Measurements from ENCODE around the gene MINDY4.

Gene MINDY4

GRCh38 chr7:30851651-30852307, 80.6 kb downstream of the MINDY4 start:
- DNase-seq: no peak
- no peak overlapping the region for H3K4me3 ChIP-seq (ENCODE audit: low read depth, low read length)
- no peak overlapping the region for H3K27ac ChIP-seq
- in situ Hi-C loops (cut with HindIII; ENCODE audit: low pct_ligation_motif_present, low sequenced_read_pairs): no loop called here
- no peaks in the 10 kb centered on the region for H3K27me3 ChIP-seq (replicated peaks)
- no peaks in the 10 kb centered on the region for H3K36me3 ChIP-seq (replicated peaks)
- TF ChIP-seq, protein P1, sequence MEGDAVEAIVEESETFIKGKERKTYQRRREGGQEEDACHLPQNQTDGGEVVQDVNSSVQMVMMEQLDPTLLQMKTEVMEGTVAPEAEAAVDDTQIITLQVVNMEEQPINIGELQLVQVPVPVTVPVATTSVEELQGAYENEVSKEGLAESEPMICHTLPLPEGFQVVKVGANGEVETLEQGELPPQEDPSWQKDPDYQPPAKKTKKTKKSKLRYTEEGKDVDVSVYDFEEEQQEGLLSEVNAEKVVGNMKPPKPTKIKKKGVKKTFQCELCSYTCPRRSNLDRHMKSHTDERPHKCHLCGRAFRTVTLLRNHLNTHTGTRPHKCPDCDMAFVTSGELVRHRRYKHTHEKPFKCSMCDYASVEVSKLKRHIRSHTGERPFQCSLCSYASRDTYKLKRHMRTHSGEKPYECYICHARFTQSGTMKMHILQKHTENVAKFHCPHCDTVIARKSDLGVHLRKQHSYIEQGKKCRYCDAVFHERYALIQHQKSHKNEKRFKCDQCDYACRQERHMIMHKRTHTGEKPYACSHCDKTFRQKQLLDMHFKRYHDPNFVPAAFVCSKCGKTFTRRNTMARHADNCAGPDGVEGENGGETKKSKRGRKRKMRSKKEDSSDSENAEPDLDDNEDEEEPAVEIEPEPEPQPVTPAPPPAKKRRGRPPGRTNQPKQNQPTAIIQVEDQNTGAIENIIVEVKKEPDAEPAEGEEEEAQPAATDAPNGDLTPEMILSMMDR (IDR thresholded peaks at IDR 0.05; ENCODE audit: low read depth, low read length, missing control alignments): no peak

DNA sequence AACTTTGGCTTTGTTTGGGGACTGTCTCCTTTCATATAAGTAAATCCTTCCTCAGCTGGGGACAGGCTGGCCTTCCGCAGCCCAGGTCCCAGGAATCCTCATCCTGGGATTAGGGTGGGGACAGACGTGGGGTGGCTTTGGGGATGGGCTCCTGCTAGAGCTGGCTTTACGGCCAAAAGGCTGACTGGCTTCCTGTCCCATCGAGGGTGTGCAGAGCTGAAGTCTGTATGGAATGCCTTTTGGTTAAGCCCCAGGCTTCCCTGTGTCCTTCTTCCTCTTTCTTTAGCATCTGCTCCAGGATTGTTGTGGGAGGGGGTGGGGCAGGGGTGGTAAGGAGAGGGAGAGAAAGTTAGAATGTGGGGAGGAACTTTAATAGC, 81.1 kb downstream of the MINDY4 start:
- no peaks in the 10 kb centered on the region for H3K36me3 ChIP-seq (replicated peaks)
- H3K4me3 ChIP-seq (ENCODE audit: low read depth, low read length): no peak overlapping the region
- TF ChIP-seq, protein P1 (IDR thresholded peaks at IDR 0.05; ENCODE audit: low read depth, low read length, missing control alignments): no peak
- DNase-seq: no peak
- no peaks in the 10 kb centered on the region for H3K27me3 ChIP-seq (replicated peaks)
- in situ Hi-C loops (cut with HindIII; ENCODE audit: low pct_ligation_motif_present, low sequenced_read_pairs): no loop called here
- no peak overlapping the region for H3K27ac ChIP-seq

- in situ Hi-C loops (cut with HindIII; ENCODE audit: low pct_ligation_motif_present, low sequenced_read_pairs): no loop called here
- Histone ChIP-seq H3K27me3 (replicated peaks) (no peaks in the 10 kb centered on the region), H3K36me3 (replicated peaks) (no peaks in the 10 kb centered on the region), H3K27ac (no peak overlapping the region), H3K4me3 (ENCODE audit: low read depth, low read length) (no peak overlapping the region)
- TF ChIP-seq, protein P1 (IDR thresholded peaks at IDR 0.05; ENCODE audit: low read depth, low read length, missing control alignments): no peak
- DNase-seq: no peak
These were observed 81.6 kb downstream of the MINDY4 start for GRCh38 chr7:30852744-30853288.

GRCh38 chr7:30853576-30853975, 82.4 kb downstream of the MINDY4 start:
- in situ Hi-C loops (cut with HindIII; ENCODE audit: low pct_ligation_motif_present, low sequenced_read_pairs): no loop called here

GRCh38 chr7:30855936-30856335, 84.7 kb downstream of the MINDY4 start:
- Histone ChIP-seq H3K36me3 (replicated peaks) (no peaks in the 10 kb centered on the region), H3K27me3 (replicated peaks) (no peaks in the 10 kb centered on the region), H3K4me3 (ENCODE audit: low read depth, low read length) (no peak overlapping the region), H3K27ac (no peak overlapping the region)
- TF ChIP-seq, protein P1 (IDR thresholded peaks at IDR 0.05; ENCODE audit: low read depth, low read length, missing control alignments): no peak
- in situ Hi-C loops (cut with HindIII; ENCODE audit: low pct_ligation_motif_present, low sequenced_read_pairs): no loop called here
- no peak for DNase-seq

More at GRCh38 chr7:30853576-30853975, 82.4 kb downstream of the MINDY4 start:
- no peaks in the 10 kb centered on the region for H3K36me3 ChIP-seq (replicated peaks)
- DNase-seq: no peak
- TF ChIP-seq, protein P1 (IDR thresholded peaks at IDR 0.05; ENCODE audit: low read depth, low read length, missing control alignments): no peak
- H3K27me3 ChIP-seq (replicated peaks): no peaks in the 10 kb centered on the region
- H3K4me3 ChIP-seq (ENCODE audit: low read depth, low read length): no peak overlapping the region
- no peak overlapping the region for H3K27ac ChIP-seq

DNA sequence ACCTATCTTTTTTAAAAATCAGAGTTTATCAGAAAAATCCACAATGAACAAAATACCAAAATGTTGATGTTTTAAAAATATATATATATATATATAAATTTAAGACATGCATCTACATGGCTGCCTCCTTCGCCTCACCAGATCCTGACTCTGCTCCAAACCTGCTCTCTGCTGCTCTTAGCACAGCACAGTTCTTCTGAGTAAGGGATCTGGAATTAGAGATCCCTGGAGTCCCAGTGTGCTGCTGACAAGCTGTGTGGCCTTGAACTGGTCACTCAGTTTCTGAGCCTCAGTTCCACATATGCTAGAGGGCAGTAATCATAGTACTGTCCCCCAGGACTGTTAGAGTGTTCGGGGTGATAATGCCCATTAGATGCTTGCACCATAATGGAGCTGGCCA, 87.4 kb downstream of the MINDY4 start:
- Histone ChIP-seq H3K36me3 (replicated peaks) (no peaks in the 10 kb centered on the region), H3K4me3 (ENCODE audit: low read depth, low read length) (no peak overlapping the region), H3K27ac (no peak overlapping the region), H3K27me3 (replicated peaks) (no peaks in the 10 kb centered on the region)
- in situ Hi-C loops (cut with HindIII; ENCODE audit: low pct_ligation_motif_present, low sequenced_read_pairs): no loop called here
- TF ChIP-seq, protein P1 (IDR thresholded peaks at IDR 0.05; ENCODE audit: low read depth, low read length, missing control alignments): no peak
- DNase-seq: no peak
